ENCODE results near the gene DAPK1.
"Not testable (repeated sequence)": the region's sequence is repeated elsewhere in the genome, so short reads cannot be mapped to it uniquely, and the experiment has no call there.

GRCh38 chr9:87501271-87501656, 3.6 kb downstream of the DAPK1 start:
- TF ChIP-seq POLR2AphosphoS5 (IDR thresholded peaks at IDR 0.05; ENCODE audit: insufficient read depth in 1 of 2, low read depth in 1 of 2); CTCF (IDR thresholded peaks at IDR 0.05): not testable (repeated sequence)

All from vagina (tissue), 2 donors.